ENCODE measurements around the gene GTF3C1. TPM values are rescaled to one million over a fixed set of nuclear protein-coding genes. Genes with fewer than 3 reads are reported as not detected.

The GTF3C1 gene
- total and polyA plus RNA-seq, 12 donors, result 51.0 to 225 (median 84.3) TPM

DNA sequence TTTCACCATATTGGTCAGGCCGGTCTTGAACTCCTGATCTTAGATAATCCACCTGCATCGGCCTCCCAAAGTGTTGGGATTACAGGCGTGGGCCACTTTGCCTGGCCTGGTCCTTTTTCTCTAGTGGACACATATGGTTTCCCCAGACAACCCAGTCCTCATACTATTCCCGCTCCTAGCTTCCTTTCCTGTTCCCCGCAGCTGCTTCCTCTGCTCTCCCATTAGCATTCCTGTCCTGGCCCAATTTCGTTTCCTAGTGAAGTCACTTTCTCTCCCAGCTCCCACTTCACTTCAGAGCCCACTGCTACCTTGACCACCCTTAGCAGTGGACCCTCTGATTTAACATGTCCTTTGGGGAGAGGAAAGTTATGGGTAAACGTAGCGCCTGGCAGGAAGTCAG is 11.5 kb upstream of the GTF3C1 start:
- no peaks in the 10 kb centered on the region for H3K9me3 ChIP-seq (replicated peaks in 1 of 3)
- no peak overlapping the region for H3K27ac ChIP-seq
- H3K27me3 ChIP-seq, result no peaks in the 10 kb centered on the region
- no peaks in the 10 kb centered on the region for H3K36me3 ChIP-seq (replicated peaks in 1 of 2)
- 87 to 96% (median 90%) methylated on average over 8 of the region's 8 CpGs for WGBS, 4 donors
- intact Hi-C loops (cut with DNase I), result no loop called here
- no peaks in the 10 kb centered on the region for H3K4me1 ChIP-seq (replicated peaks in 1 of 2)
- DNase-seq, result no peak
- TF ChIP-seq, protein P1, sequence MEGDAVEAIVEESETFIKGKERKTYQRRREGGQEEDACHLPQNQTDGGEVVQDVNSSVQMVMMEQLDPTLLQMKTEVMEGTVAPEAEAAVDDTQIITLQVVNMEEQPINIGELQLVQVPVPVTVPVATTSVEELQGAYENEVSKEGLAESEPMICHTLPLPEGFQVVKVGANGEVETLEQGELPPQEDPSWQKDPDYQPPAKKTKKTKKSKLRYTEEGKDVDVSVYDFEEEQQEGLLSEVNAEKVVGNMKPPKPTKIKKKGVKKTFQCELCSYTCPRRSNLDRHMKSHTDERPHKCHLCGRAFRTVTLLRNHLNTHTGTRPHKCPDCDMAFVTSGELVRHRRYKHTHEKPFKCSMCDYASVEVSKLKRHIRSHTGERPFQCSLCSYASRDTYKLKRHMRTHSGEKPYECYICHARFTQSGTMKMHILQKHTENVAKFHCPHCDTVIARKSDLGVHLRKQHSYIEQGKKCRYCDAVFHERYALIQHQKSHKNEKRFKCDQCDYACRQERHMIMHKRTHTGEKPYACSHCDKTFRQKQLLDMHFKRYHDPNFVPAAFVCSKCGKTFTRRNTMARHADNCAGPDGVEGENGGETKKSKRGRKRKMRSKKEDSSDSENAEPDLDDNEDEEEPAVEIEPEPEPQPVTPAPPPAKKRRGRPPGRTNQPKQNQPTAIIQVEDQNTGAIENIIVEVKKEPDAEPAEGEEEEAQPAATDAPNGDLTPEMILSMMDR (IDR thresholded peaks at IDR 0.05), result no peak
- TF ChIP-seq POLR2A (IDR thresholded peaks at IDR 0.05), result no peak
- no peak overlapping the region for H3K4me3 ChIP-seq

DNA sequence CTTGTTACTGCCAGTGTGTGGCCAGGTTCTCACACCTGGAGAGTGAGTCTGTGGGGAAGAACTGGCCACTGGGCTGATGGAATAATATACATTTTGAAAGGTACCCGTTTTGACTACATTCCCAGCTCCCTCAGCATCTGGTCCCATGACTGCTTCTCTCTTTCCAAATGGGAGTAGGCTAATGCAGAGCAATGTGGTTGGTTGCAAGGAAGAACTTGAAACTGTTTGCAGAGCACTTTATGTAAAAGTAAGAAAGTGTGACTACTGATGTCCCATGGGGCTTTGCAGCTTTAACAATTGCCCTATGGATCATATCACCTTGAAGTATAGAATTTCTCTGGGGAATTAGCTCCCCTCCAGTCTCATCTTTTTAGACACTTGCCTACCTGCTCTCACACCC is 9.2 kb upstream of the GTF3C1 start:
- no peaks in the 10 kb centered on the region for H3K36me3 ChIP-seq (replicated peaks in 1 of 2)
- intact Hi-C loops (cut with DNase I), result no loop called here
- no peak overlapping the region for H3K27ac ChIP-seq
- TF ChIP-seq POLR2A (IDR thresholded peaks at IDR 0.05), result no peak
- TF ChIP-seq, protein P1 (IDR thresholded peaks at IDR 0.05), result no peak
- H3K9me3 ChIP-seq (replicated peaks in 1 of 3), result no peaks in the 10 kb centered on the region
- no peaks in the 10 kb centered on the region for H3K27me3 ChIP-seq
- H3K4me3 ChIP-seq, result no peak overlapping the region
- 80 to 100% (median 85%) methylated on average over 1 of the region's 1 CpG for WGBS, 4 donors
- DNase-seq, result no peak
- no peaks in the 10 kb centered on the region for H3K4me1 ChIP-seq (replicated peaks in 1 of 2)

DNA sequence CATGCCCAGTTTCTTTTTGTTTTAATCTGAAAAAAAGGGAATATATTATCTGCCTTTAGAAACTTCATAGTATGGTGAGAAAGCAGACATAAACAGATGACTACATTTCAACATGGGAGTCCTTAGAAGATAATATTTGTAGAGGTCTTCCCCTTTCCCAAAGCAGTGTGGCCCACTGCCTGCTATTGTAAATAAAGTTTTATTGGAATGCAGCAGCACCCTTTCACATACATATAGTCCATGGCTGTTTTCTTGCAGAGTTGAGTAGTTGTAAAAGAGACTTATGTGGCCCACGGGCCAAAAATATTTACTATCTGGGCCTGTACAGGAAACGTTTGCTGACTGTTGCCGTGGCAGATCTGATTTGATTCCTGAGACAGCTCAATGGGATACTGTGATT is 8.7 kb upstream of the GTF3C1 start:
- Histone ChIP-seq H3K9me3 (replicated peaks in 1 of 3) (no peaks in the 10 kb centered on the region), H3K4me1 (replicated peaks in 1 of 2) (no peaks in the 10 kb centered on the region), H3K36me3 (replicated peaks in 1 of 2) (no peaks in the 10 kb centered on the region), H3K27ac (no peak overlapping the region), H3K27me3 (no peaks in the 10 kb centered on the region), H3K4me3 (no peak overlapping the region)
- WGBS, 4 donors, result 89 to 100% (median 89%) methylated on average over 3 of the region's 3 CpGs
- intact Hi-C loops (cut with DNase I), result no loop called here
- no peak for DNase-seq
- TF ChIP-seq POLR2A (IDR thresholded peaks at IDR 0.05), result no peak
- TF ChIP-seq, protein P1 (IDR thresholded peaks at IDR 0.05), result no peak

DNA sequence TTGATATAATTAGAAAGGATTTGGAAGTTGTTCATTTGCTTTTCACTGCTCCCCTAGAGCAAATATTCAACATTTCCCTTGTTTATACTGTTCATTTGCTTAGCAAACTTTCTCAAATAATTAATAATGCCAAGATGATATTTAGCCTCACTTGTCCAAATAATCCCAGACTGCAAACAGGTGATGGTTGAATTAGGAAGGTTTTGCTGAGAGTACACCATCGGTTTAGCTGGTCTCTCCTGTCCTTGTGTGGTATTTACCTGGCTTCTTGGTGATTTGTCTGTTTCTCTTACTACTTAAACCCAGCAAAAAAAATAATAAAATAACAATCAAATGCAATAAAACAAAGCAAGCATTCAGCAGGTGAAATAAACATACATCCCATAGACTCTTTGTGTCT is 6.8 kb upstream of the GTF3C1 start:
- Histone ChIP-seq H3K36me3 (replicated peaks in 1 of 2) (no peaks in the 10 kb centered on the region), H3K4me3 (no peak overlapping the region), H3K4me1 (replicated peaks in 1 of 2) (no peaks in the 10 kb centered on the region), H3K27me3 (no peaks in the 10 kb centered on the region), H3K9me3 (replicated peaks in 1 of 3) (no peaks in the 10 kb centered on the region), H3K27ac (no peak overlapping the region)
- 90 to 100% (median 97%) methylated on average over 1 of the region's 1 CpG for WGBS, 4 donors
- TF ChIP-seq, protein P1 (IDR thresholded peaks at IDR 0.05), result no peak
- TF ChIP-seq POLR2A (IDR thresholded peaks at IDR 0.05), result no peak
- no peak for DNase-seq
- intact Hi-C loops (cut with DNase I), result no loop called here

All from adrenal gland (tissue), 12 donors.